NCI-H460 (cell line): Measurements from ENCODE around the gene RRM1. TPM values are rescaled to one million over a fixed set of nuclear protein-coding genes. Genes with fewer than 3 reads are reported as not detected.

Experiments used
- DNase-seq: peaks from one replicate; pipeline ENCODE4 v3.0.0-alpha.2; 2016; ENCODE audit warnings: low read depth; ENCODE audit errors: extremely low read depth
- total RNA-seq: library from RNA; depleted of rRNA; stranded (reverse); fragments of >200 nt; shearing (Covaris generic); gene quantifications from 2 replicates; pipeline ENCODE4 v1.2.3, GENCODE V29; 2014

The RRM1 gene
- total RNA-seq, 1 experiment from 2014 or later, result 69.2 TPM

DNA sequence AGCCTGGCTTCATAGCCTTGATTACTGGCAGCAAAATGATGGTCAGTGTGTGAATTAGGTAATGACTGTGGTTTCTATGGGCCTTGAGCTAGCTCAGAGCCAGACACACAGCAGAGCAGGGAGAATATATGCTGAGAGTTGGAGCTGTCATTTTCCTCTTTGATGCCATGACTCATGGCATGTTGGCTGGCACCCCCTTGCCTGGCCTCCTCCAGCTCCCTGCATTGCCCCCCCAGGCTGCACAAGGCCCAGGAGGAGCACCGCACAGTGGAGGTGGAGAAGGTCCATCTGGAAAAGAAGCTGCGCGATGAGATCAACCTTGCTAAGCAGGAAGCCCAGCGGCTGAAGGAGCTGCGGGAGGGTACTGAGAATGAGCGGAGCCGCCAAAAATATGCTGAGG lies 20.3 kb upstream of the RRM1 start:
- no peak for DNase-seq

DNA sequence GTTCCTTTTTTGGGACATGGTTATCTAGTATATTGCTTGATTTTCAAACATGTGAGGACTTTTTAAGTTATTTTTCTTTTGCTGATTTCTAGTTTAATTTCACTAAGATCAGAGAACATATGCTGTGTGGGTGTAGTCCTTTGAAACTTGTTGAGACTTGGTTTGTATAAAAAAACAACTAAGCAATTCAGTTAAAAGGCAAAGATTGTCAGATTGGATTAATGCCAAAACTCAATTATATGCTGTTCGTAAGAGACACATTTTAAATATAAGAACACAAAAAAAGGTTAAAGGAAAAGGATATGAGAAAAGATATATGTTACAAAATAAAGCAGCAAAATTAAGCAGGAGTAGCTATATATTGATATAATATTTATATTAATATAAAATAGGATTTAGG lies 17.8 kb upstream of the RRM1 start:
- no peak for DNase-seq

- DNase-seq, result no peak
Measured at GRCh38 chr11:4083198-4083597, 11.4 kb upstream of the RRM1 start.

DNA sequence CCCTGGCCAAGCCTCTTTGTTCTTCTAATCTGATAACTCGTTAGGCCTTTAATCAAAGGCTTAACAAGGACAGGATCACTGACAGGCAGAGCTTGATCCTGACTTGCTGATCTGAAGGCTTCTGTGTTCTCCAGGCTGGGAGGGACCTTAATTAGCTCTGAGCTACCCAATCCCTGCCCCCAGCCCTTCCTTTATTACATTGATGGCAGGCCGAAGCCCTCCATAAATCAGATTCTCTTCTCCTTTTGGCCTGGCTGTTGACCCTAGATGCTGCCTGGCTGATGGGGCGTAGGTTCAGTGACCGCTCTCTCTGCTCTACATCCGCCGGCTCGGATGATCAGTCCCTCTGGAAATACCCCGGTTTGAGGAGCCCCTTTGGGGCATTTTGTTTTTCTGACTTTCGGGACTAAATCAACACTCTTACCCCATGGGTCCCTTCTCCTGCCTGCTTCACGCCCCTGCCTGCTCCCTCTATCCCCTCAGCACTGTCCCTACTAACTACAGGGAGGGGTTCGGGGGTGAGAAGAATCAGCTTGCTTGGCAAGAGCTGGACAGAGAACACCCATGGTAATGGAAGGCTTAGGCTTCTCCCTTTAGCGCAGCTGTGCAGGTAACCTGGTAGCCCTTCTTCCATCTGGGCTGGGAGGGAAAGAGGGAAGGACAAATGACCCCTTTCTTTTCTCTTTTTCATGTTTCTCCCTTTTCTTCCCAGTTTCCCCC lies 10.0 kb upstream of the RRM1 start:
- no peak for DNase-seq

DNA sequence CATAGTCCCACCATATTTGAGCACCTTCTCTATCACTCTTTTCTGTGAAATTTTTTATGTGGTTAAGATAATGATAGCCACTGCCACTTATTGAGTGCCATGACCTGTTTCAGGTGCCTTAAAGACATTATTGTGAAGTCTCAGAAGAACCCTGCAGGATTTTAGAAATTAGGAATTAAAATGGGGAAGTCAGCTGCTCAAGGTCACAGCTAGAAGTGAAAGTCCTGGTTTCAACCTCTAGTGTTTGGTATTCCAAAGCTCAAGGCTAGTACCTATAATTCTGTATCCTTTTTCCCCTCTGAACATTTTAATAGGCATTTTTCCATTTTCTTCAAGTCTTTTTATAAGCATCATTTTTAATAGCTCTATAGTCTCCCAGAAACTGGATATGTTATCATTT lies 9.0 kb upstream of the RRM1 start:
- DNase-seq, result no peak

GRCh38 chr11:4086575-4087353 lies 7.8 kb upstream of the RRM1 start:
- no peak for DNase-seq

GRCh38 chr11:4087551-4087950 lies 7.0 kb upstream of the RRM1 start:
- DNase-seq, result no peak

- no peak for DNase-seq
Measured at GRCh38 chr11:4090258-4090657, 4.3 kb upstream of the RRM1 start.

DNA sequence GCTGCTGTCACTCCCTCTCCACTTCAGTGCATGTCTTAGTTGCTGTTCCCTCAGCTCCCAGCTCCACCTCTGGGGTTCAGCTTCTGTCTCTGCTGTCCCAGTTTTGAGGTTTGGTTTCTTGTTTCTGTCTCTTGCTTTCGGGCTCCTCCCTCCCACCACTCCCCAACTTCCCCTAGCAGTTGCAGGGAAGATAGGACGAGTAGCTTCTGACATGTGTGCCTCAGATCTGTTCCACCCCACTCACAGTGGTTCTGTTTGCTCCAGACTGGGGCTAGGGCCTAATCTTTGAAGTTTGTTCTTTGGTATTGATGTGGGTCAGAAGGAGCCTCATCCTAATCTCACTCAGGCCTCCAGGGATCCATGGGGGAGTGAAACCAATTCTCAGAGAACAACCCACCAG lies 2.6 kb upstream of the RRM1 start:
- DNase-seq, result no peak

- no peak for DNase-seq
Measured at GRCh38 chr11:4093519-4094347, 866 bp upstream of the RRM1 start.

DNA sequence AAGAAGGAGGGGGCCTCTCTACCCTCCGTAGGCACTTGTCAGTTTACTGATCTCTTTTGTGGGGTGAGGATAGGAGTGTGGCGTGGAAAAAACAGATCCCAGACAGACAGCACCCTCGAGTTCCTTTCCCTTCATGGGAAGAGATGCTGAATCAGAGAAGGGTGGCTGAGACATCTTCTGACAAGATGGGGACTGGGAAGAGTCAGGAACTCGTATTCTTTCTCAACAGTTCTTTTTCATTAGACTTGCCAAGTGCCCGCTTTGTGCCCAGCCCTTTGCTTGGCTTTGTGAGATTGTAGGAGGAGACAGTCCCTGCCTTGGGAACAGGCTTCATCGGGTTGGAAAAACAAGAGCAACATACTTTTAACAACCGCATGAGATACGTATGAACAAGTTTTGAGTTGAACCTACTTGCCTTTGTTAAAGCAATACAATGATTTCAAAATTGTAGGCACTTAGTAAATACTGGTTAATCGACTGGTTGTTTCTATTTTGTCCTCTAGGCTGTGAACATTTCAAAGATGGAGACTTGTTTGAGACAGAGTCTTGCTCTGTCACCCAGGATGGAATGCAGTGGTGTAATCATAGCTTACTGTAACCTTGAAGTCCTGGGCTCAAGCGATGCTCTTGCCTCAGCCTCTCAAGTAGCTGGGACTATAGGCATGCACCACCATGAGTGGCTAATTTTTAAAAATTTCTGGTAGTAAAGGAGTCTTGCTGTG lies 1.1 kb downstream of the RRM1 start:
- DNase-seq, result no peak

GRCh38 chr11:4098026-4098621 lies 3.5 kb downstream of the RRM1 start:
- DNase-seq, result no peak

DNA sequence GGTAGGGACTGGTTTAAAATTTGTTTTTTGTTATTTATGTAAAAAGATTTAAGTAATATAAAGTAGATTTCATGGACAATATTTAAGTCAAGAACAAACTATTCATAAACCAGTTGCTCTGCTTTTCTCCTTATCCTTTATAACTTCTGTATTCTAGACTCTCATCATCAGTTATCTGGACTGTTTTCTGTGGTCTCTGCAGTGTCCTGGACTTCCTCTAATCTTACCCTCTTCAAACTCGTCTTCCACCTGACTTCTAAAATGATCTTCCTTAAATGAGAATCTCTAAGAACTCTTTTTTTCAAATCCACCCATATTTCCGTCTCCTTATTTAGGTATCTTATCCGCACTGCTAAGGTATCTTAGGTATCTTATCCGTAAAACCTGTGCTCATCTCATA lies 8.1 kb downstream of the RRM1 start:
- no peak for DNase-seq

DNA sequence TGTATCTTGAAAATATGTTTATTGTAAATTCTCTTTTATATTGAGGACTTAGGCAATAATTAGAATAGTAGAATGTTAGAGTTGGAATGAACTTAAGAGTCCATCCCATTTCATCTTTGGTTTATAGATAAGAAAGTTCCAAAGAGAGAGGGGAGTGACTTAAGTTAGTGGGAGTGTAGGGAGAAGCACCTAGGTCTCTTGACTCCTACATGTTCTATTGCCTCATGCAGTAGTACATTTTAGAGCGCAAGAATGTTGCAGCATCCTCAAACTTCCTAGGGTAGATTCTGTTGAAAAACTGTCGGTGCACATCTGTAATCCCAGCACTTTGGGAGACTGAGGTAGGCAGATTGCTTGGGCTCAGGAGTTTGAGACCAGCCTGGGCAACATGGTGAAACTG lies 8.7 kb downstream of the RRM1 start:
- DNase-seq, result no peak

DNA sequence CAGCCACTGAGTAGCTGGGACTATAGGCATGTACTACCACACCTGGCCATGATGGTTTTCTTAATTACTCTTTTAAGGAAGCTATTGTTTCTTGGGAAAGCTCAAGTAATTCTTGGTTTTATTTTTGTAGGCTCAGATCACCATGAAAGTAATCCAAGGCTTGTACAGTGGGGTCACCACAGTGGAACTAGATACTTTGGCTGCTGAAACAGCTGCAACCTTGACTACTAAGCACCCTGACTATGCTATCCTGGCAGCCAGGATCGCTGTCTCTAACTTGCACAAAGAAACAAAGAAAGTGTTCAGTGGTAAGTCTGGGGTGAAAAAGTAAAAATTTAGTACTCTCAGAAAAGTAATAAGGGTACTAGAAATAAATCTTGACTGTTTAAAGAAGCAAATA lies 11.3 kb downstream of the RRM1 start:
- no peak for DNase-seq

DNA sequence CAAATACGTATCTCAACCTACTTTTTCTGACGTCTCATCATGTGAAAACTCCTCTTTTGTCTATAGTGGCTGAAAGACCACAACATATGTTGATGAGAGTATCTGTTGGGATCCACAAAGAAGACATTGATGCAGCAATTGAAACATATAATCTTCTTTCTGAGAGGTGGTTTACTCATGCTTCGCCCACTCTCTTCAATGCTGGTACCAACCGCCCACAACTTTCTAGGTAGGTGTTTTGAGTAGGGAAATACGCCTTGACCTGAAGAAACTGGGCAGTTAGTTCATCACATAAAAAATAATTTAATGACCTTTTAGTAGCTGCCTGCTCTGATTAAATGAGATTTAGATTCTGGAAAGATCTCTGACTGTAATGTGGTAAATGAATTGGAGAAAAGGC lies 17.2 kb downstream of the RRM1 start:
- DNase-seq, result no peak

- DNase-seq, result no peak
Measured at GRCh38 chr11:4115128-4115527, 20.5 kb downstream of the RRM1 start.

- no peak for DNase-seq
Measured at GRCh38 chr11:4118107-4118506, 23.5 kb downstream of the RRM1 start.

DNA sequence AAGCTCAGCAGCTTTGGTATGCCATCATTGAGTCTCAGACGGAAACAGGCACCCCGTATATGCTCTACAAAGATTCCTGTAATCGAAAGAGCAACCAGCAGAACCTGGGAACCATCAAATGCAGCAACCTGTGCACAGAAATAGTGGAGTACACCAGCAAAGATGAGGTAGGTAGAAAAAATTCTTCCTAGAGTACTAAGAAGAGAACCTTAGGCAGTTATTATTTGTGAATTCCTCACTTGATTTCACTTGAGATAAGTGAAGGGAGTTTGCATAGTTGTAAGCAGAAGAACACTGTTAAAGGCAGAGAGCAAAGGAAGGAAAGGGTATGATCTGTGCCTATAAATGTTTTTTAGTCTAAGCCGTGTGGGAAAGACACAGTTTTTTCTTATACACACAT lies 28.6 kb downstream of the RRM1 start:
- DNase-seq, result no peak

GRCh38 chr11:4125141-4125540 lies 30.5 kb downstream of the RRM1 start:
- no peak for DNase-seq
